Osteoblast (primary cell): ENCODE results near the gene PRDM13. TPM values are rescaled to one million over a fixed set of nuclear protein-coding genes. Genes with fewer than 3 reads are reported as not detected.

Experiments used
- small RNA-seq: library from RNA; depleted of rRNA; stranded (forward); fragments of <200 nt; gene quantifications from one replicate; pipeline ENCODE3, GENCODE V24; 2012
- total RNA-seq: library from RNA; depleted of rRNA; stranded (reverse); fragments of >200 nt; gene quantifications from 2 replicates; pipeline ENCODE4 v1.2.3, GENCODE V29; 2012

Gene PRDM13
- total RNA-seq, 1 donor = not detected

Small RNA genes lying within 50 kb of the gene (small RNA-seq; reads per million reads assigned to genes)
- not detected for gene RF00019

Other genes with a start within 250 kb of the PRDM13 start
- gene COQ3, start 212.6 kb upstream of the PRDM13 start, total RNA-seq = 2.5 and 3.5 TPM in 2 replicates
- 78.2 and 81.9 TPM in 2 replicates for gene PNISR, start 181.5 kb upstream of the PRDM13 start, total RNA-seq
- gene USP45, start 91.4 kb upstream of the PRDM13 start, total RNA-seq = 18.1 and 24.5 TPM in 2 replicates
- gene CCNC, start 38.2 kb upstream of the PRDM13 start, total RNA-seq = 89.4 and 89.6 TPM in 2 replicates